GM03348 (cell line): Measurements from ENCODE around the gene GRM8.

Experiments used
- DNase-seq: peaks from one replicate; pipeline ENCODE4 v3.0.0; 2012; ENCODE audit warnings: low spot score

GRM8 gene

GRCh38 chr7:127252778-127253280 lies at the start of gene GRM8:
Gene GRM8 (minus strand): TSS chr7:127252941.
- peak; percentile 78 for DNase-seq

GRCh38 chr7:127290801-127291361 lies 38.1 kb upstream of the GRM8 start:
- no peak for DNase-seq

DNA sequence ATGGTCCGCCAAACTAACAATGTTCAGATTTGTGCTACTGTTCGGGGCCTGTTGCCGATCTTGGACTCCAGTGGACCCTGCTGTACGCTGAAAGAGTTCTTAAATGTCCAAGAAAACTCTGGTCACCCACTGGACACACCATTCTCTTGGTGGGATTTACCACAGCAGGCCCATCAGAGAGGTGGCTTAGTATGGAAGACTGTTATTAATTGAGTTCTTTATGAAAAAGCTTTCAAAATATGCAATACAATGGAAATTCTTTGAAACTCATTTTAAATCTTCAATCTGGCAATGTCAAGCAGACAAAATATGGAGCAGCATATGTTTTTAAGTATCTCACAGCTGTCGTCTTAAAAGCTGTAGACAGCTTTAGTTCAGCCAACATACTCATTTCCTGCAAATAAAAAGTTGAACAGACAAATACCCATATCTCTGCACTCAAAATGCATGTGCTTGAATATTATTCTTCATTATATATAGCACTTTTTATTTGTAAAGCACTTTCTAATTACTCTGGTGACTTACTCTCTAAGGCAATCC lies 37.4 kb upstream of the GRM8 start:
- DNase-seq, result no peak

DNA sequence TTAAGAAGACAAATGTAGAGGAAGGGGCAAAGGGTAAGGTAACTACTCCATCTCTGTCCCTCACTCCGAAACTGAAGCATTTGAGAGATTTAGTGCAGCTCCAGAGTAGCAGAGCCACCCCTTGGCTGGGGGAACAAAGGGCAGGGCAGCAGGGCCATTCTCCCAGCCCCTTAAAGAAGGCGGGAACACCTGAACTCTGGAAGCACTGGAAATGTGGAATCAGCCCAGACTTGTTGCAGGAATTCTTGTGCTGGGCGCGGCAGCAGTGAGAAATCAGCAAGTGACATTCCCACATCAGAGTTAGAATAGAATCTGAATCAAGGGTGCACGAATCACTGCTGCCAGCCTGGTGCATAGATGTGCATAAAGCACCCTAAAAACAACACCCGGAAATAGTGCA lies 34.4 kb upstream of the GRM8 start:
- no peak for DNase-seq

DNA sequence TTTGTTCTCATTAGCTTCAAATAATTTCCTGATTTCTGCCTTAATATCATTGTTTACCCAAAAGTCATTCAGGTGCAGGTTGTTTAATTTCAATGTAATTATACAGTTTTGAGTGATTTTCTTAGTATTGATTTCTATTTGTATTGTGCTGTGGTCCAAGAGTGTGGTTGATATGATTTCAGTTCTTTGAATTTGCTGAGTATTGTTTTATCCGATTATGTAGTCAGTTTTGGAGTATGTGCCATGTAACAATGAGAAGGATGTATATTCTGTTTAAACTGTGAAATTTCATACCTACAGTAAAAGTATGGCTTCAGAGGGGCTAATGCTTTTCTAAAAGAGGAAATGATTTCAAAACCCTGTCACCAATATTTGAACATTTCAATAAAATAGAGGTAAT lies 17.4 kb upstream of the GRM8 start:
- DNase-seq, result no peak

DNA sequence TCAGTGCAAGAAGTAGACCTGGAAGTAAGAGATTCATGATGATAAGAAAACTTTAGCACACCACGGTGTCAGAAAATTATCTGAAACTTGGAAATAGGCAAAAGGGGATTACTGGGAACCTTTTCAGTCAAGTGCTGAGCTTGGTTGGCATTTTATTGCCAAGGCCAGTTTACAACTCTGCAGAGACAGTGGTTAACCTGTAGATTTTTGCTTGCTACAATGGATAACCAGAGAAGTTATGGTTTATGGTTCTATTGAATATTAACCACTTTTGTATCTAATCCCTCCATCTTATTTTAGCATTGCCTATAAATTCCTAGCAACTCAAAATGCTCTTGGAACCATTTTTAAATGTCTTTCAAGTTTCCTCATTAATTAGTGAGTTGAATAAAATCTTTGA lies 13.3 kb upstream of the GRM8 start:
- no peak for DNase-seq

- no peak for DNase-seq
These were observed 11.5 kb upstream of the GRM8 start for GRCh38 chr7:127264219-127264618.

DNA sequence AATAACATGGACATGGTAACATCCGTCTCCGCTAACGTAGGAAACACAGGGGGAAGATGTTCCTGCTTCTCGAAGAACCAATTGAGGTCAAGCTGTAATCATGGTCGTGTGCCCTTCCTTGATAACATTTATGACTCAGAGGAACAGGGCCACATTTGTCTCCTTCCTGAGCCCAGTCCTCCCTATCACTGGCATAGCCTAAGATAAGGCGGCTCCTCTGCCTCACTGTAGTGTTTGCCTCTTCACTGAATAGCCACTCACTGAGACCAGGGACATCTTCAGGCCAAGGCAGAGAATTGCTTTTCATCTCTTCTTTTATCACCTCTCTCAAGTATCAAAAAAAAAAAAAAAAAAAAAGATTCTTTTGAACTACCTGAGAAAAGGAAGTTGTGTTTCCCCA lies 5.4 kb upstream of the GRM8 start:
- DNase-seq, result no peak

- no peak for DNase-seq
These were observed 4.3 kb upstream of the GRM8 start for GRCh38 chr7:127257086-127257485.

DNA sequence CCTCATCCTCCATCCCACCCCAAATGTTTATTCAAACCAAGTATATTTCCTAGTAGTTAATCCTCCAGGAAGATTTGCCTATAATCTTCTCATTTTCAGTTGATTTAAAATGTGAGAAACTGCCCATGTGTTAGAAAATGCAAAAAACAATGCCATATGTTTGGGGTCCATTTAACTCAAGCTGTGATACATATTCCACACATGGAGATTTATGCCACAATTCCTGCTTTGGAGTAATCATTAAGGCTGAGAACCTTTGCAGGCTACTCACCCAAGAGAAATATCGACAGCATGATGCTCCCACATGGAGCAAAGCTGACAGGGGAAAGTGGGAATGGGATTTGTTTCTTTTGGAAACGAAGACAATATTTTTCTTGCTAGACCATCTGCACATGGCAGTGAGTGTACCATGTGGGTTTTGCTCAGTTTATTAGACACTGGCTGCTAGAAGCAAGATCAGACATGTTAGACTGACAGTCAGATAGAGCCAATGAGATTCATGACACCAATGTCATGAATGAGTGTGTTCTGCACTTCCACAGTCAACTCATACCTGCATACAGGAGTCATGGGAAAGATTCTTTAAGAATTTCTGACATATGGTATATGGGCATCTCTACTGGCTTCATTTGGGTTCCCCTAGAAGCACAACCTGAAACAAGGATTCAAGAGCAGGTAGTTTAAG lies 3.4 kb upstream of the GRM8 start:
- DNase-seq, result no peak

- no peak for DNase-seq
These were observed 1.5 kb upstream of the GRM8 start for GRCh38 chr7:127254163-127254684.

DNA sequence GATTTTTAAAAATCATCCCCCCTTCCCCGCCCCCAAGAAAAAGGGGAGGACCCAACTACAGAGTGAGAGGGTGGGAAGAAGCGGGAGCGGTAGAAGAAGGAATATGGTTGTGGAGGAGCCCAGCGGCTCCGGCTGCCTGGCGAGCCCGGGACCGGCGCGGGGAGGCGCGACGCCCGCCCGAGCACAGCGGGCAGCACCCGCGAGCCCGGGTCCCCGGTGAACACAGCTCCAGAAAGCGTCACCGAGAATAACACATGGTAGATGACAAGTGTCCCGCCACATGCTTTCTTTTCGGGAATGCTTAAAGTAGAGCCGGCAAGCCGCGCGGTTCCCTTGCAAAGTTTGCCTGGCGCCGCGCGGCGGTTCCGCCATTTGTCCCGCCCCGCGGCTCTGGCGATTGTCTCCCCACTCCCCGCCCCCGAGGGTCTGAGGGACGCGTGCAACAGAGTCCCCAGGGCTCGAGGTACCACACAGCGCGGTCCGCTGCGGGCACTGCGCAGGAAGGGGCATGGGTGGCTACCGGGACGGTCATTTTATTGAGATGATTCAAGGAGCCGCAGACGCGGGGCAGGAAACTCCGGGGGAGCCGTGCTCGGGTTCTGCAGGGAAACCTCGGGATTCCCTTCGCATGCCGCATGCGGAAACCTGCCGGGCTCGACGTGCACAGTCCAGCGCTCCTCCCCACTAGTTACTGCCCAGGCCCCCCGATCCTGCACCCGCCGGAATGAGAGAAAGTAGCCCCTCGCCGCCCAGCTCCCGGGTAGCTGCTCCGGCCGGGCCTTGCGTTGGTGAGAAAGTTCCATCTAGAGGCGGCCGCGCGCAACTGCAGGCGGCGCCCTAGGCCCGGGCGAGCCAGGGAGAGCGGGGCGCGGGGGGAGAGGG lies 781 bp upstream of the GRM8 start:
- DNase-seq, result peak; percentile 91

DNA sequence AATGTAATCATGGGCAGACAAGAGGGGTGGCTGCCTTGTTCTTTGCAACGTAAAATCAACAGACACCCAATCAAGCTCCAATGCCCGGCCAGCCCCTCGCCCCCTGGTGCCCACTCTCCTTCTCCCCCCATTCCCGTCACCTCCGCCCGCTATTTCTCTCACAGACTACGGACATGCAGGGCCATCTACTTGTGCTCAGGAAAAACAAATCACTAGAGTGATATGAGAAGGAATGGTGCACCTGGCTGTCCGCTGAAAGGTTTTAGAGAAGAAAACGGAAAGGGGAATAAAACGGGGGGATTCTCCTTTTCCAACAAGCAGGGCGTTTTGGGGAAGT lies 396 bp downstream of the GRM8 start:
- no peak for DNase-seq

GRCh38 chr7:127251465-127252376 lies 1.0 kb downstream of the GRM8 start:
- peak; percentile 28 for DNase-seq

GRCh38 chr7:127251036-127251464 lies 1.7 kb downstream of the GRM8 start:
- DNase-seq, result no peak

- DNase-seq, result no peak
These were observed 2.3 kb downstream of the GRM8 start for GRCh38 chr7:127250312-127251035.

- DNase-seq, result no peak
These were observed 7.1 kb downstream of the GRM8 start for GRCh38 chr7:127245607-127246006.

DNA sequence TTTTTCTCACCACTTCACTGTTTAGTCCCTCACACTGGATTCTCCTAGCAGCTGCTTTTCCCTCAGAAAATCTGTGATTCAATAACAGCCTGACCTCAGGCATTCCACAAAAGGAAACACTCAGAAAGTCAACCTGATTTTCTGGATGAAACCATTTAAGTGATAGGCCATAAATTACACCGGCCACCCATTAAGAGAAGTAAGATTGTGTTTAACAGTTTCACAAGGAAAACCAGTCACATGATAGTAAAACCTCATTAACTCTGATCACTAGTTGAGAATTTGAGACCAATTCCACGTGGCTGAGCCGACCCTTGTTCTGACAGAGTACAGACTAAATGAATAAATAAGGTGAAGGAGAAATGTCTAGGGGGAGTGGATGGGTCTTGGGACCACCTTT lies 7.7 kb downstream of the GRM8 start:
- DNase-seq, result no peak

DNA sequence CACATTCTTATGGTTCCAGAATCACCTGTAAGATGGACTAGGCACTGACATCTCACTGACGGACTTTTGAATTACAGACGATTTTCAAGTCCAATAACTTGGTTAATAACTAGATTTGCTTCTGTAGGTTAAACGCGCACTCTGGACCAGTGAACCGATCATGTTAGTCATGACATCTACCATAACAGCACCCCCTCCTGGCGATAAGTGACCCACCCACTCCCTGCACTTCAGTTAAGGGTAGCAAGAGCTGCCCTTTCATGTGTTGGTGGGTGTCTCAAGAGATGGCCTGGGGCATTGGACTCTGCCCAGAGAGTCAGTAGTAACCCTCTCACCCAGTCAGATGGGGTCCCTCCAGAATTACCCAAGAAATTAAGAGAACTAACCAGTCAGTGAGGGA lies 12.9 kb downstream of the GRM8 start:
- no peak for DNase-seq

DNA sequence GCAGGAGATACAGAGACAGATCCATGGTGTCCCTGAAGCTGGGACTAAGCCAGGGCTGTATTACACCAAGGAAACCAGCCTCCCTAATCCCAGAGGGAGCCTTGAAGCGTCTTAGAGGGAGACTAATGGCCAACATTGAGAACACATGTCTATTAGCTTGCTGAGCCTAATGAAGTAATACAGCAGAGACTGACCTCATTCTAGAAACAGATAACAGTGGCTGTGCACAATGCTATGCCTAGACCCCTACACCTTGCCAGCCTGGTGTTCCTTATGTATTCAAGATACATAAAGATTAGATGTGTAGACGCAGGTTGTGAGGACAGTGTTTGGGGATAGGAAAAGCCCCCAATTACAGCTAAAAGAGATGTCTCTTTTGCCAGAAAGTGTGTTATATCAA lies 19.1 kb downstream of the GRM8 start:
- DNase-seq, result no peak

GRCh38 chr7:127231415-127231814 lies 21.3 kb downstream of the GRM8 start:
- no peak for DNase-seq
